Measurements from ENCODE around the gene GFRAL.

Gene GFRAL

DNA sequence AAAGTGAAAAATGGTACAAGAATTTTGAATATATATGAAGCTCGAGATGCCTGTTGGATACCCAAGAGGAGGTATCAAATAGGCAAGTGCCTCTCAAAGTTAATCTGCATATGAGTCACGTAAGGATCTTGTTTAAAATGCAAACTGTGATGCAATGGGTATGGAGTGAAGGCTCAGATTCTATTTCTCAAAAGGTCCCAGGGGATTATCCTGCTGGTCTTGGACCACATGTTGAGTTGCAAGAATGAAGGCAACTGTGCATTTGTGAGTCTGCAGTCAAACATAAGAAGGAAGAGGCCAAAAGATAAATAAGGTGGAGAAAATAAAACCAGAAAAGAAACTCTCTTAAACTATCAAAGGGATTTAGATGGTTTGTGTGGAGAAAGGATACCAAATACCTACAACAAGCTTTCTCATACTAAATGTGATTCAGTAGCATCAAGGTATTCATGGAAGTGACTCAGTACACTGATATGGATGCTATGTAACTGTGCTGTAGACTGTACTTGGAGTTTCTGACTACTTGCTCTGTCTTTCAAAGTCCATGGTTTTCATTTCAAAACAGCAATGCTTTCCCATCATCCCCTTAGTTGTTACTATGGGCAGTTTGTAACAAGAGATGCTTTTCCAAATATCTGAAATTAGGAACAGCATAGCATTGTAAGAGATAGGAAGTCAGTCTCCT is 106.3 kb downstream of the GFRAL start:
- no peak for DNase-seq

DNA sequence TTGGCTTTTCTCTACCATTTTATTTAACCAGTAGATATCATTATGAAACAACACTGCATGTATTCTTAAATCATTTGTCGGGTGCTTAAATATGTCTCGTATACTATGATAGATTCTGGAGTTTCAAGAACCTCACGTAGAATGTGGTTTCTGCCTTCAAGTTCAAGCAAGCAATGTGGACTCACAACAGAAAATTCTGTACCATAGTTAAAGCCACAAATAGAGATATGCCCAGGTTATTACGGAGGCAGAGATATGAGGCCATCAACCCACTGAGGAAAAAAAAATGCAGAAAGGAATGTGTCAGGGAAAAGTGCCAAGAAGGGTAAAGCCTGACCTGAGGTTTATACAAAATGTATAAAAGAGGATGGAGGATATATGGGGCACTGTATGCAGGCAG is 109.9 kb downstream of the GFRAL start:
- no peak for DNase-seq

DNA sequence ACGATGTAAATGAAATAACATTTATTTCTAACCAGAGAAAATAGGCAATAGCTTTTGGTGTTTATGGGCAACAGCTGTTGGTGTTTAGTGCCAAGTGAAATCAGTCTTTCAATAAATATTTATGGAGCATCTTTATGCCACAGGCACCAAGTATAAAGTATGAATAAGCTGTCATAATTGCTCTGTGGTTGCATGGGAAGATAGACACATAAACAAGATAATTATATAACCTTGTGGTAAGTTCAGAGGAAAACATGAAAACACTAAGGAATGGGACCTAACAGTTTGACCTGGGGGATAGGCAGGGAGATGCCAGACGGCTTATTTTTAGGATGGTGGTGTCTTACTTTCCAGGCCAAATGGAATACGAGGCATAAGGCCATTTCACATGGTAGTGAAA is 110.9 kb downstream of the GFRAL start:
- DNase-seq = no peak

DNA sequence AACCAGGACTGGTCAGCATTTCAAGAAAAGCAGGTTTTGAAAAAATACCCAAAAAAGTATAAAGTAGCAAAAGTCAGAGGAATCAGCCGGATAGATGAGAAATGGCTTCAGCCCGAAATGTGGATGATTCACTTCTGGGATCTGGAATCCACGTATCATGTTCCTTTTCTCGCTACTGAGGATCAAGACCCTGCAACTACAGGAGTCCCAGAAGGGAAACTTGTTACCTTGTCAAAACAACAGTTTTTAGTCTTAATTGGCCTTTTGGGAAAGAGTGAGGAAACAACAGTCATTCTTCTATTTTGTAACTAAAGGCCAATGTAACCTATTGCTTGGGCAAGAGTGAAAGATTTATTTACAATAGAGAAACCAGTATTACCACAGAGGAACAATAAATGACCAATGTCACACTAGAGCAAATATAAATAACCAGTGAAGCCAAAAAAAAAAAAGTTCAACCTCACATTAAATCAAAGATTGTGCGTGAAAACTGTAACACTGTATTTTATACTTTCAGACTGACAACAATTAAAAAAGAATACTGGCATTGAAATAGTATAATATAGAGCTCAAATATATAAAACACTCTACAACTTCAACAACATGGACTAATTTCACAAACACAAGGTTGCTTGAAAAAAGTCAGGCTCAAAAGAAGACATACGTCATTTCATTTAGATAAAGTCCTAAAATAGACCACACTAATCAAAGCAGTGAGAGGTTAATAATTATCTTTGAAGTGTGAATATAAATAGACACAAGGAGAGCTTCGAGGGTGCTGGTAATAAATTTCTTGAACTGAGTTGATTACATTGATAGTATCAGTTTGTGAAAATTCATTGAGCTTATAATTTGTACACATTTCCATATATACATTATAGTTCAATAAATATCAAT is 116.2 kb downstream of the GFRAL start:
- no peak for DNase-seq

DNA sequence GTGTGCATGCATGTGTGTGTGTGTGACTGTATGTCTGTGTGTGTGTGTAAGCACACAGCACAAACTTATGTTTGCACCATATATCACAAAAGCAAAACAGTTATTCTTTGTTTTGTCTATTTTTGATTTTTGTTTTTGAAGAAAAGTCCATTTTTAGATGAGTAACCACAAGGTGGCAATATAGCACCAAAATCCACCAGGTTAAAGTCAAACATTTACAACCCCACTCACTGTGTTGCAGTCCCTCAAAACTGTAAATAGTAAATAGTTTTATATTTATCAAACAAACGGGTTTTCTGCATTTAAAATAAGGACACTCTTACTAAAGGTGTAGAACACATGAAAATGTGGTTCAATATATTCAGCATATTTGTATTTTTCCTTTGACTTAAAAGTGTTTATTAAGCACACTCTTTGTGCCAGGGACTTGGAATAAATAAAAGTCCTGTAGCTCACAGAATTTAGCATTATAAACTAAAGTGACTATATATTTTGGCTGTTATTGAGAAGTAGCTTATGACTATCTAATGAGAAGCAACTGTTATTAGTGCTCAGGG is 118.5 kb downstream of the GFRAL start:
- DNase-seq = peak; percentile 71

DNA sequence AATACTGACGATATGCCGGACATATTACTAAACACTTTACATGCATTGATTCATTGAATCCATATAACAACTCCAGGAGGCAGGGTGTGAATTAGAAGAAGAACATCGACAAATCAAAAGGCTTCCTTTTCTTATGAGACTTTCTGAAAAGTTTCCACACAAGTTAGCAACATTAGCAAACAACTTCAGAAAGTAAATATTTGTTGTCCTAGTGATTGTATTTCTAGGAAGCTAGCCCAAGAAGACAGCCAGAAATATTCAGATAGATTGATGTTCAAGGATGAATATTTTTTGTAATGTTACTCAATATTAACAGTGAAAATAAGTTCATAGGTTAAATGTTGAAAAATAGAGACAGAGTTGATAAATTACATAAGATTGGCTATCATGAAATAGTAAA is 120.6 kb downstream of the GFRAL start:
- no peak for DNase-seq

DNA sequence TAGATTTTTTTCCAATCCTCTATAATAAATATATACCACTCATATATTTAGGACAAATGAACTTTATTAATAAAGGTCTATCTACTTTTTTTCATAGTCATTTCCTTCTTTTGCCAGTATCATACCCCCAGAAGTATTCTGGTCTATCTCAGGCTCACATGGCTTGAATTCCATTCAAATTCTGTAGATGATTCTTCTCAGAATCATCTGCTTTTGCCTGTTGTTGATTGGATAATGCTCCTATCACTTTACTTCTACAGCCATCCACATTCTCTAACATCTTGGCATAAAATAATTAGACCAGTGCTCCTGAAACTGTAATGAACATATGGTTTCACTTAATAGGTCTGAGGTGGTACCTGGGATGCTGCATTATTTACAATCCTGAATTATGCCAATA is 121.2 kb downstream of the GFRAL start:
- no peak for DNase-seq

DNA sequence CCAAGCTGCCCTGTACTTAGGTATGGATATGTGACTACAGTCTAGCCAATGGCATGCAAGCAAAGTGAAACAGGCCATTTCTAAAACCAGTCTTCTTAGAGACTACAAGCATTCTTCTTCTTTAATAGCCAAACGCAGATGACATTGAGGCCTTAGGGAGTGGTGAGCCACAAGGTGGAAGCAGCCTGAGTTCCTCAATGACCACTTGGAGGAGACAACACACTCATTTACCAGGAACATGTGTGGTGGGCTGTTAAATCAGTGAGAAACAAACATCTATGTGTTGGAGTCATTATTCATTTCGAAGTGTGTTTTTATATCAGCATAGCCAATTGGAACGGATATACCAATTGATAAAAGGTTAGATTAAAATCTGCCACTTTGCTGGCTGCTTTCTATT is 122.0 kb downstream of the GFRAL start:
- no peak for DNase-seq

DNA sequence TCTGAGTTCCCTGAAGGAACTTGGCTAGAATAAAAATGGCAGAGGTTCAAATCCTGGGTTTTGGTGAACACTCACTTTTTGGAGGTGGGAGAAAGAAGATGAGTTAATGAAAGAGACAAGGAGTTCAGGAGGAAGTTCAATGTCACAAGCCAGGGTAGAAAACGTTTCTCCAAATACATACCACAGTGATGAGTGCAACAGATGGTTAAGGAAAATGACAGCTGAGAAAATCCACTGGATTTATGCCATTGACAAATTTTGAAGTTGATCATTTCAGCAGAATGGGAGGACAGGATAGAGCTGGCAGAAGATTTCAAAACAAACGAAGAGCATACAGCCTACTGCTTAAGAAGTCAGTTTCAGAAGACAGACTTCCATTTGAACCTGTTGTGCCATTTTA is 122.7 kb downstream of the GFRAL start:
- no peak for DNase-seq

Measured in eye (tissue), 1 donor.